ENCODE data around the gene LIFR. TPM values are rescaled to one million over a fixed set of nuclear protein-coding genes. Genes with fewer than 3 reads are reported as not detected.

Gene LIFR
- total and polyA plus RNA-seq, 2 of the 4 experiments (the other 2 are of a cell fraction) = 1.9 to 10.4 TPM

DNA sequence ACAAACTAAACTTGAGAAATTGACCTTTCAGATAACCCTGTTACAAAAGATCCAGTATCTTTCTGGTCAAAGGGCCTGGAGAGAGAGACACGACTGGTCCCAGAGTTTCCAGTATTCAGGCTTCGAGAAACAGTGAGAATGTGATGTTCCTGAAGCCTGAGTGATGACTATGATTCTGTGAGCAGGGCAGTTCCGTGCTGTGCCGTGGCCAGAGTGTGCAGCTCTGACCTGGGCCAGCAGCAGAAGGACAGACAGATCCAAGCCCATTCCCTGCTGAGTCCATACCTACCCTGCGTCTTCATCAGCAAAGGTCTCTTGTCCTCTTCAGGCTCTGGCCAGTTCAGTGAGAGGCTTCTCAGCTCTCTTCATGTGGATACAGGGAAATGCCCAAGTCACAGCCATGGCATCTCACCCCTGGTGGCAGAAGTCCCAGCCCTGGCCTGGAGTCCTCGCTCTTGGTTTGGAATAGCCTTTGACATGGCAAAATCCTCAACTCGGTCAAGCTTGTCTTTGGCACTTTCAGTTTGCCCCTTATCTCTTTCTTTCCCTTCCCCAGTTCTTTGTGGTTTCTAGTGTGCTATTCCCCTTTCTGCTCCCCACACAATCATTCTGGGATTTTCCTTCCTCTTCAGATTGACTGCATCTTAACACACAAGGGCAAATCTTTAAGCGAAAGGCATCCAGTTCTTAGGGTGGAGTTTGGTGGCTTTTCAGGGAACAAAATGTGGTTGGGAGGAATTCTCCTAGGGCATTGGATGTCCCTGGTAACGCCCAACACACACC, 107.7 kb downstream of the LIFR start:
- 0 out of 2 replicates have a peak, but pooled peaks cover 4% of the 10 kb centered on the region for H3K9me1 ChIP-seq (ENCODE audit: insufficient read depth, low read length)
- H2BK120ac ChIP-seq (ENCODE audit: low read depth, low read length) = no peak overlapping the region
- H3K18ac ChIP-seq (ENCODE audit: low read depth, low read length) = no peak overlapping the region
- H3K14ac ChIP-seq (replicated peaks; ENCODE audit: low read depth, low read length) = peak overlapping the region; percentile 48; the same call in 1 of the 2 replicates
- ATAC-seq (ENCODE audit: low read depth) (no peak), DNase-seq (no peak)
- ChIA-PET POLR2A (ENCODE audit: unreplicated experiment) (no interaction called here), CTCF (no interaction called here)
- peak overlapping the region; percentile 17 for H2AK9ac ChIP-seq (replicated peaks; ENCODE audit: low read depth, low read length, poor library complexity)
- dilution Hi-C loops (cut with HindIII; ENCODE audit: low sequenced_read_pairs, unreplicated experiment) = no loop called here
- H2BK20ac ChIP-seq (ENCODE audit: low read depth, low read length) = no peak overlapping the region
- H3K4me1 ChIP-seq (ENCODE audit: control insufficient read depth, insufficient read depth, low read length) = no peaks in the 10 kb centered on the region
- no peaks in the 10 kb centered on the region for H3K36me3 ChIP-seq (ENCODE audit: control insufficient read depth, insufficient read depth, low read length)
- intact Hi-C loops (cut with micrococcal nuclease) = no loop called here
- no peak overlapping the region for H3K4ac ChIP-seq (ENCODE audit: low read depth, low read length)
- H3K56ac ChIP-seq (ENCODE audit: extremely low read depth, insufficient read depth, low read length) = no peak overlapping the region
- no peak overlapping the region for H3K27ac ChIP-seq (ENCODE audit: insufficient read depth, low read length)
- H3K9ac ChIP-seq (ENCODE audit: low read depth, low read length) = no peak overlapping the region
- H3K9me3 ChIP-seq (ENCODE audit: control insufficient read depth, insufficient read depth, low read length) = no peaks in the 10 kb centered on the region
- no peak overlapping the region for H2BK5ac ChIP-seq (ENCODE audit: low read depth, low read length, poor library complexity, severe bottlenecking)
- H2BK15ac ChIP-seq (ENCODE audit: low read depth, low read length) = no peak overlapping the region
- 0 out of 2 replicates have a peak, but pooled peaks cover 7% of the 10 kb centered on the region for H3K27me3 ChIP-seq (ENCODE audit: control insufficient read depth, insufficient read depth, low read length)
- no peaks in the 10 kb centered on the region for H3K79me1 ChIP-seq (ENCODE audit: low read depth in 1 of 2, low read length in 2 of 2)
- H4K91ac ChIP-seq (ENCODE audit: insufficient read depth, low read depth, low read length) = no peak overlapping the region
- no peak overlapping the region for H4K8ac ChIP-seq (ENCODE audit: low read depth in 2 of 2, low read length in 2 of 2)
- WGBS, 2 experiments (ENCODE audit: extremely low coverage in 2 of 2, insufficient read length in 1 of 2) = 74% methylated on average over 4 of the region's 9 CpGs; no CpG with 5 or more reads in 1 of the 2 experiments
- H4K5ac ChIP-seq (ENCODE audit: low read depth, low read length) = no peak overlapping the region
- no TSS peak for BruUV-seq (replicated peaks)
- no peak overlapping the region for H3K4me3 ChIP-seq (ENCODE audit: insufficient read depth, low read depth, low read length)
- no peaks in the 10 kb centered on the region for H4K20me1 ChIP-seq (ENCODE audit: insufficient read depth, low read length)
- TF ChIP-seq, protein P1, sequence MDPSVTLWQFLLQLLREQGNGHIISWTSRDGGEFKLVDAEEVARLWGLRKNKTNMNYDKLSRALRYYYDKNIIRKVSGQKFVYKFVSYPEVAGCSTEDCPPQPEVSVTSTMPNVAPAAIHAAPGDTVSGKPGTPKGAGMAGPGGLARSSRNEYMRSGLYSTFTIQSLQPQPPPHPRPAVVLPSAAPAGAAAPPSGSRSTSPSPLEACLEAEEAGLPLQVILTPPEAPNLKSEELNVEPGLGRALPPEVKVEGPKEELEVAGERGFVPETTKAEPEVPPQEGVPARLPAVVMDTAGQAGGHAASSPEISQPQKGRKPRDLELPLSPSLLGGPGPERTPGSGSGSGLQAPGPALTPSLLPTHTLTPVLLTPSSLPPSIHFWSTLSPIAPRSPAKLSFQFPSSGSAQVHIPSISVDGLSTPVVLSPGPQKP (IDR thresholded peaks at IDR 0.05; ENCODE audit: borderline replicate concordance, low read depth, low read length) = no peak
- in situ Hi-C loops (cut with MboI; ENCODE audit: low sequenced_read_pairs) = no loop called here
- 0 out of 2 replicates have a peak overlapping the region, but pooled peaks have one; percentile 8 for H2AK5ac ChIP-seq (ENCODE audit: low read depth, low read length)
- H3K23ac ChIP-seq (ENCODE audit: low read depth, low read length) = no peak overlapping the region
- no peak overlapping the region for H3K4me2 ChIP-seq (ENCODE audit: low read depth, low read length)
- peak overlapping the region; percentile 16 for H2AFZ ChIP-seq (replicated peaks; ENCODE audit: low read length, poor library complexity)
